CD4-positive, CD25-positive, alpha-beta regulatory T cell (primary cell): Measurements from ENCODE around the gene PKD1L1. TPM values are rescaled to one million over a fixed set of nuclear protein-coding genes. Genes with fewer than 3 reads are reported as not detected.

ENCODE experiments used
- ATAC-seq, 2 donors: fragments of 150-1000 bp; cut with Tn5 transposase; one replicate each; pipeline ENCODE4 v1.10.0; 2021; ENCODE audit warnings: low read depth in 2 of 2, moderate number of reproducible peaks in 2 of 2, moderate library complexity in 1 of 2
- DNase-seq, 3 donors: peaks; one replicate each; pipeline versions ENCODE4 v3.0.0 to v3.0.0-alpha.2; 2012 to 2022; ENCODE audit warnings: mixed read lengths in 1 of 3
- H3K27ac ChIP-seq: one replicate; pipeline ENCODE4 v1.7.0; 2013; ENCODE audit warnings: mild to moderate bottlenecking, low read length; ENCODE audit not compliant: insufficient read depth, poor library complexity, severe bottlenecking
- H3K27me3 ChIP-seq: one replicate; pipeline ENCODE4 v1.7.0; 2013; ENCODE audit warnings: low read length; ENCODE audit not compliant: control insufficient read depth, insufficient read depth
- H3K36me3 ChIP-seq: one replicate; pipeline ENCODE4 v1.7.0; 2013; ENCODE audit warnings: mild to moderate bottlenecking, low read length, moderate library complexity; ENCODE audit not compliant: control insufficient read depth, insufficient read depth
- H3K4me1 ChIP-seq: 2 replicates; pipeline ENCODE4 v1.7.0; 2013; ENCODE audit warnings: mild to moderate bottlenecking, low read length; ENCODE audit not compliant: insufficient read depth, control insufficient read depth, poor library complexity, severe bottlenecking
- H3K4me3 ChIP-seq: one replicate; pipeline ENCODE4 v1.7.0; 2013; ENCODE audit warnings: low read depth, mild to moderate bottlenecking, low read length, moderate library complexity
- H3K9me3 ChIP-seq, 2 experiments: 1 replicate in 1 of 2; 2 replicates in 1 of 2; pipeline ENCODE4 v1.7.0; 2013; ENCODE audit warnings: low read length in 2 of 2, mild to moderate bottlenecking in 1 of 2, moderate library complexity in 1 of 2; ENCODE audit not compliant: control insufficient read depth in 2 of 2
- H3K27ac Mint-ChIP-seq, 3 donors: one replicate each; pipeline ENCODE4 v1.8.0; 2020 to 2022; ENCODE audit warnings: mild to moderate bottlenecking in 3 of 3, mixed read lengths in 3 of 3, moderate library complexity in 2 of 3
- H3K27me3 Mint-ChIP-seq: one replicate; pipeline ENCODE4 v1.8.0; 2022; ENCODE audit warnings: mild to moderate bottlenecking, mixed read lengths
- H3K36me3 Mint-ChIP-seq: one replicate; pipeline ENCODE4 v1.8.0; 2020; ENCODE audit warnings: mixed read lengths
- H3K4me1 Mint-ChIP-seq, 4 donors: one replicate each; pipeline ENCODE4 v1.8.0; 2020 to 2022; ENCODE audit warnings: mixed read lengths in 4 of 4, mild to moderate bottlenecking in 1 of 4
- H3K4me3 Mint-ChIP-seq, 4 donors: one replicate each; pipeline ENCODE4 v1.8.0; 2020 to 2022; ENCODE audit warnings: mild to moderate bottlenecking in 4 of 4, mixed read lengths in 4 of 4, moderate library complexity in 3 of 4
- H3K9me3 Mint-ChIP-seq, 7 donors: one replicate each; pipeline ENCODE4 v1.8.0; 2020 to 2022; ENCODE audit warnings: mixed read lengths in 7 of 7, mild to moderate bottlenecking in 3 of 7, moderate library complexity in 2 of 7
- polyA plus RNA-seq, 4 donors: library from polyadenylated mRNA; unstranded; fragments of 300-500 nt; fragmentation: Illumina TruSeq; gene quantifications; one replicate each; pipeline ENCODE4 v1.2.3, GENCODE V29; 2021
- total RNA-seq: library from RNA; stranded (reverse); gene quantifications from one replicate; pipeline ENCODE4 v1.2.3, GENCODE V29; 2022

Gene PKD1L1
- total and polyA plus RNA-seq, 5 donors from 2014 or later: 0.02 to 0.17 (median 0.06) TPM; not detected in 2

- H3K9me3 Mint-ChIP-seq: no peaks in the 10 kb centered on the region
- H3K4me1 Mint-ChIP-seq: no peaks in the 10 kb centered on the region
- Histone ChIP-seq H3K27me3 (no peaks in the 10 kb centered on the region), H3K4me3 (no peak overlapping the region), H3K4me1 (no peaks in the 10 kb centered on the region), H3K36me3 (no peaks in the 10 kb centered on the region), H3K9me3 (no peaks in the 10 kb centered on the region), H3K27ac (no peak overlapping the region)
- peaks cover 24% of the 10 kb centered on the region for H3K27me3 Mint-ChIP-seq
- no peaks in the 10 kb centered on the region for H3K36me3 Mint-ChIP-seq
- no peak overlapping the region for H3K4me3 Mint-ChIP-seq
- ATAC-seq (no peak), DNase-seq (no peak)
- no peak overlapping the region for H3K27ac Mint-ChIP-seq
Measured at GRCh38 chr7:47843291-47843690, 105.0 kb downstream of the PKD1L1 start.

DNA sequence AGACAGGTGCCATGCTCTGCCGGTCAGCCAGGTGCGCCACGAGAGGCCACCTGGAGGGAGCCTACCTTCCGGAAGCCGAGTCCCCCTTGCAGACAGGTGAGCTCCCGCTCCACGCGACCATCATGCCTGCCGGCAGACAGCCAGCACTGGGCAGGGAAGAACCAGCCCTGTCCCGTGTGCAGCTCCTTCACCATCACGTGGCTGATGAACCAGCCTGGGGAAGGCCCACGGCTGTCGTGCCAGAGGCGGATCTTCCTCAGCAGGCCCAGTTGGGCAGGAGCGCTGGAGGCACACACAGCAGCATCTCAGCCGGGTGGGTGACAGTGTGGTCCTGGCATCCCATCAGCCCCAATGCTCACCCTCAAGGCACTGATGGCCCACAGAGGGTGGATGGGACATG is 108.9 kb downstream of the PKD1L1 start:
- no peaks in the 10 kb centered on the region for H3K4me1 Mint-ChIP-seq
- no peaks in the 10 kb centered on the region for H3K36me3 Mint-ChIP-seq
- H3K27ac Mint-ChIP-seq: no peak overlapping the region
- Histone ChIP-seq H3K9me3 (no peaks in the 10 kb centered on the region), H3K36me3 (no peaks in the 10 kb centered on the region), H3K4me1 (no peaks in the 10 kb centered on the region), H3K27ac (no peak overlapping the region), H3K27me3 (no peaks in the 10 kb centered on the region), H3K4me3 (no peak overlapping the region)
- no peak for DNase-seq
- no peak for ATAC-seq
- no peaks in the 10 kb centered on the region for H3K9me3 Mint-ChIP-seq
- peaks cover 15% of the 10 kb centered on the region for H3K27me3 Mint-ChIP-seq
- H3K4me3 Mint-ChIP-seq: no peak overlapping the region

GRCh38 chr7:47837826-47838225 is 110.4 kb downstream of the PKD1L1 start:
- H3K9me3 Mint-ChIP-seq: no peaks in the 10 kb centered on the region
- ATAC-seq (no peak), DNase-seq (no peak)
- H3K27me3 Mint-ChIP-seq: peaks cover 11% of the 10 kb centered on the region
- Histone ChIP-seq H3K4me1 (no peaks in the 10 kb centered on the region), H3K9me3 (no peaks in the 10 kb centered on the region), H3K27me3 (no peaks in the 10 kb centered on the region), H3K27ac (no peak overlapping the region), H3K36me3 (no peaks in the 10 kb centered on the region), H3K4me3 (no peak overlapping the region)
- H3K27ac Mint-ChIP-seq: no peak overlapping the region
- no peaks in the 10 kb centered on the region for H3K36me3 Mint-ChIP-seq
- H3K4me1 Mint-ChIP-seq: no peaks in the 10 kb centered on the region
- no peak overlapping the region for H3K4me3 Mint-ChIP-seq

- Mint-ChIP-seq H3K27ac (no peak overlapping the region), H3K4me1 (no peaks in the 10 kb centered on the region), H3K9me3 (no peaks in the 10 kb centered on the region), H3K27me3 (peaks cover 4% of the 10 kb centered on the region), H3K4me3 (no peak overlapping the region), H3K36me3 (no peaks in the 10 kb centered on the region)
- DNase-seq: no peak
- Histone ChIP-seq H3K9me3 (no peaks in the 10 kb centered on the region), H3K27me3 (no peaks in the 10 kb centered on the region), H3K4me3 (no peak overlapping the region), H3K36me3 (no peaks in the 10 kb centered on the region), H3K4me1 (no peaks in the 10 kb centered on the region), H3K27ac (no peak overlapping the region)
- no peak for ATAC-seq
Measured at GRCh38 chr7:47836503-47837202, 111.6 kb downstream of the PKD1L1 start.

DNA sequence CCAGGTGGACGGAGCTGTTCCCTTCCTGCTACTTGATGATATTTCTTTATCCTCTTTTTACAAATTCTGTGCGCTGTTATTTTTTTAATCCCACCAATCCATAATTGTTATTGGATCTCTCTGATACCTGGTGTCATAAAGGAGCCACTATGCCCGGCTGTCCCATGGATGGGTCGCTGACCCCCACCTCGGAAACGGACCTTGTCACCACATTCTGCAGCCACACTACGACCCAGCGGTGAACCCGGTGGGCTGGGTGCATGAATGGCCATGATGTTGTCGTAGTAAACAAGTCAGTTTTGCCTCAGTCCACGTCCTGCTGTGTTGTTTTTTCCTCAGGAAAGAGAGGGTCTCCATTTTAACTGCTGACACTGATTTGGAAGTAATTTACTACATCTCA is 112.2 kb downstream of the PKD1L1 start:
- H3K36me3 ChIP-seq: no peaks in the 10 kb centered on the region
- H3K4me1 ChIP-seq: no peaks in the 10 kb centered on the region
- no peaks in the 10 kb centered on the region for H3K27me3 ChIP-seq
- ATAC-seq: no peak
- Mint-ChIP-seq H3K9me3 (no peaks in the 10 kb centered on the region), H3K27me3 (peaks cover 4% of the 10 kb centered on the region), H3K36me3 (no peaks in the 10 kb centered on the region), H3K4me3 (no peak overlapping the region), H3K4me1 (no peaks in the 10 kb centered on the region), H3K27ac (no peak overlapping the region)
- H3K4me3 ChIP-seq: no peak overlapping the region
- H3K9me3 ChIP-seq: no peaks in the 10 kb centered on the region
- H3K27ac ChIP-seq: no peak overlapping the region
- DNase-seq: no peak

DNA sequence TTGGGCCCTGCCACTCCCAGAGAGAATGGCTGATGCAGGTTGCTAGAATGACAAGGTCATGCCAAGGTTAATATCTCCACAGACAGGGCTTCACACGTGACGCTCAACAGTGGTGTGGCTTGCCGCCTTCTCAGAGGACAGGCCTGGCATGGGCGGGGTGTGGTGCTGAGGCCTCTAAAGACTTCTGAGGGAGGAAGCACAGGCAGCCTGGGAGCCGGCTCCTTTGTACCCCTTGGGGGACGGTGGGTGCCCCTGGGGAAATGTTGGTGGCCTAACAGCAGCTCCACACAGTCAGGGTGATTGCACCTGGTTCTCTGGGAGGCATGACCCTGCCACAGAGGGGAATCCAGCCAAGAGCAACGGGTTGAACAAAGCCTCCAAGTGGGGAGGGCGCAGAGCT is 115.1 kb downstream of the PKD1L1 start:
- no peaks in the 10 kb centered on the region for H3K9me3 ChIP-seq
- Mint-ChIP-seq H3K9me3 (no peaks in the 10 kb centered on the region), H3K27me3 (no peaks in the 10 kb centered on the region), H3K36me3 (no peaks in the 10 kb centered on the region), H3K4me1 (no peaks in the 10 kb centered on the region), H3K4me3 (no peak overlapping the region), H3K27ac (no peak overlapping the region)
- H3K4me3 ChIP-seq: no peak overlapping the region
- no peak for ATAC-seq
- H3K36me3 ChIP-seq: no peaks in the 10 kb centered on the region
- DNase-seq: no peak
- no peaks in the 10 kb centered on the region for H3K4me1 ChIP-seq
- H3K27ac ChIP-seq: no peak overlapping the region
- H3K27me3 ChIP-seq: no peaks in the 10 kb centered on the region

DNA sequence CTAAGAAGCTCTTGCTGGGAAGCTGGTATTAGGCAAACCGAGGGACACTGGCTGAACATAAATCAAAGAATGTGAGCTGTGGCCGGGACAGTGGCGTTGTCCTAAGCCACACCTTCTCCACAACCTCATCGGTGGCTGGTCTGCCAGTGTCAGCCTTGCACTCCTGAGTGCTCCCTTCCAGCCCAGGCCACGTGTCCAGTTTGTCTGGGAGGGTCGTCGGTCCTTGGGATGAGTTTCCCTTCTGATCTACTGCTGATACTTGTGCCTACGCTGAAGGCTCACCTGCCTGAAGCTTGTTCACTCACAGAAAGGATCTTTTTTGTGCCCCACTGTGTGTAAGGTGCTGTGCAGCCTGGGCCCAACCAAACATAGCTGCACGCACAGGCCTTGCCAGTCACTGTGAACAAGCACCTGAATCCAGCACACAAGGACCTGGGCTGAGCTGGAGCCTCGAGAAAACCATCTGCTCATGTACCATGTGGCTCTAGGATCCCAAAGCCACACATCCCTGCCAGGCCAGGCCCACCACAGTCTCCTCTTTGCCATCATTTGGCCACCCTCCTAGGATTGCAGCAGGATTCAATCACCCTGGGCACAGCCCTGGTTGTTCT is 116.1 kb downstream of the PKD1L1 start:
- ATAC-seq (no peak), DNase-seq (no peak)
- no peaks in the 10 kb centered on the region for H3K4me1 Mint-ChIP-seq
- no peak overlapping the region for H3K4me3 ChIP-seq
- no peaks in the 10 kb centered on the region for H3K36me3 ChIP-seq
- H3K27ac Mint-ChIP-seq: no peak overlapping the region
- H3K9me3 ChIP-seq: no peaks in the 10 kb centered on the region
- no peaks in the 10 kb centered on the region for H3K36me3 Mint-ChIP-seq
- H3K27me3 ChIP-seq: no peaks in the 10 kb centered on the region
- no peaks in the 10 kb centered on the region for H3K9me3 Mint-ChIP-seq
- no peak overlapping the region for H3K27ac ChIP-seq
- H3K4me3 Mint-ChIP-seq: no peak overlapping the region
- no peaks in the 10 kb centered on the region for H3K4me1 ChIP-seq
- H3K27me3 Mint-ChIP-seq: no peaks in the 10 kb centered on the region

GRCh38 chr7:47830015-47830414 is 118.3 kb downstream of the PKD1L1 start:
- no peaks in the 10 kb centered on the region for H3K9me3 Mint-ChIP-seq
- no peaks in the 10 kb centered on the region for H3K36me3 Mint-ChIP-seq
- no peak overlapping the region for H3K4me3 Mint-ChIP-seq
- H3K4me1 ChIP-seq: no peaks in the 10 kb centered on the region
- ATAC-seq (no peak), DNase-seq (no peak)
- no peak overlapping the region for H3K27ac ChIP-seq
- H3K27me3 Mint-ChIP-seq: no peaks in the 10 kb centered on the region
- H3K4me1 Mint-ChIP-seq: no peaks in the 10 kb centered on the region
- H3K36me3 ChIP-seq: no peaks in the 10 kb centered on the region
- H3K9me3 ChIP-seq: no peaks in the 10 kb centered on the region
- H3K27ac Mint-ChIP-seq: no peak overlapping the region
- no peaks in the 10 kb centered on the region for H3K27me3 ChIP-seq
- H3K4me3 ChIP-seq: no peak overlapping the region
